Pancreas (tissue), 10 donors: Measurements from ENCODE around the gene CLIP2. TPM values are rescaled to one million over a fixed set of nuclear protein-coding genes. Genes with fewer than 3 reads are reported as not detected.
A peak's percentile ranks its signal among the peaks of the same experiment; 100 is the strongest.
"Not testable (repeated sequence)": the region's sequence is repeated elsewhere in the genome, so short reads cannot be mapped to it uniquely, and the experiment has no call there.

ENCODE experiments used
- ATAC-seq, 4 donors: fragments of 200-7000 bp; cut with Tn5 transposase; one replicate each; pipeline versions ENCODE4 v1.8.0 to v1.9.1; 2020; ENCODE audit warnings: mild to moderate bottlenecking in 4 of 4, moderate library complexity in 4 of 4
- DNase-seq, 6 donors: peaks; one replicate each; pipeline ENCODE4 v3.0.0-alpha.2; 2020
- FAIRE-seq: peaks from 2 replicates; lab custom pipeline; 2012; peaks lifted over from hg19 to GRCh38; lab: Jason Lieb, UNC
- H3K27ac ChIP-seq, 4 donors: fragments of 200-600 bp; sonication (generic); 1 replicate in 3 of 4; 2 replicates in 1 of 4; pipeline versions ENCODE4 v1.5.0 to v1.8.0; 2020
- H3K27me3 ChIP-seq, 4 donors: fragments of 200-600 bp; one replicate each; pipeline ENCODE4 v1.8.0; 2021
- H3K36me3 ChIP-seq, 3 donors: fragments of 200-600 bp; sonication (generic) in 1 of 3; one replicate each; pipeline versions ENCODE4 v1.5.0 to v1.8.0; 2020 to 2021
- H3K4me1 ChIP-seq, 3 donors: fragments of 200-600 bp; one replicate each; pipeline ENCODE4 v1.8.0; 2021
- H3K4me3 ChIP-seq, 4 donors: fragments of 200-600 bp; sonication (generic) in 2 of 4; one replicate each; pipeline versions ENCODE4 v1.5.0 to v1.8.0; 2020 to 2021
- H3K9me3 ChIP-seq, 4 donors: fragments of 200-600 bp; one replicate each; pipeline ENCODE4 v1.8.0; 2021
- WGBS, 2 donors: extraction: QIAGEN DNeasy Blood & Tissue Kit; methylation state at CpG; one replicate each; pipeline ENCODE4 v1.1.7; 2013; 5-methylcytosine and 5-hydroxymethylcytosine counted together
- intact Hi-C, 3 donors: fragments of 100-400 bp; cut with DNase I; formaldehyde crosslinking; loops; one replicate each; pipeline versions ENCODE4 v1.11.1 to v1.14.2; 2022
- polyA plus RNA-seq, 2 donors: library from polyadenylated mRNA; stranded (reverse); fragments of 200-250 nt; gene quantifications; one replicate each; pipeline ENCODE4 v1.2.3, GENCODE V29; 2013
- total RNA-seq, 6 donors: library from RNA; stranded (reverse); fragmentation: NEBNext Ultra II Directional in 4 of 6; extraction: Animal tissue kit (Norgen Biotek cat#: 25700) in 4 of 6; gene quantifications; one replicate each; pipeline versions ENCODE4 v1.2.1 to v1.2.4, GENCODE V29; 2021 to 2023
- TF ChIP-seq, protein P1 (sequence below), 4 donors: fragments of 200-600 bp; sonication (generic) in 3 of 4; IDR thresholded peaks; one replicate each; pipeline versions ENCODE4 v1.5.0 to v1.8.0; 2021; ENCODE audit warnings: antibody characterized with exemption in 4 of 4
- donor health status: healthy with polysubstance abuse.
- donor health status: DM: no; HTN: no; CAD: no; lungs with moderate emphysema.
- donor health status: DM: no; HTN: no; CAD: no.
- donor health status: control.
- donor health status: control.
- donor health status: Bipolar disorder and iron deficiency.
- donor health status: DM: yes; HTN: yes; CAD: no.
- donor health status: DM: no; HTN: no; CAD: no.
- donor health status: DM: no; HTN: no; CAD: no.
- donor health status: DM: yes; HTN: yes; CAD: no.

The CLIP2 gene
- total and polyA plus RNA-seq, 8 donors: 8.5 to 30.6 (median 20.8) TPM

DNA sequence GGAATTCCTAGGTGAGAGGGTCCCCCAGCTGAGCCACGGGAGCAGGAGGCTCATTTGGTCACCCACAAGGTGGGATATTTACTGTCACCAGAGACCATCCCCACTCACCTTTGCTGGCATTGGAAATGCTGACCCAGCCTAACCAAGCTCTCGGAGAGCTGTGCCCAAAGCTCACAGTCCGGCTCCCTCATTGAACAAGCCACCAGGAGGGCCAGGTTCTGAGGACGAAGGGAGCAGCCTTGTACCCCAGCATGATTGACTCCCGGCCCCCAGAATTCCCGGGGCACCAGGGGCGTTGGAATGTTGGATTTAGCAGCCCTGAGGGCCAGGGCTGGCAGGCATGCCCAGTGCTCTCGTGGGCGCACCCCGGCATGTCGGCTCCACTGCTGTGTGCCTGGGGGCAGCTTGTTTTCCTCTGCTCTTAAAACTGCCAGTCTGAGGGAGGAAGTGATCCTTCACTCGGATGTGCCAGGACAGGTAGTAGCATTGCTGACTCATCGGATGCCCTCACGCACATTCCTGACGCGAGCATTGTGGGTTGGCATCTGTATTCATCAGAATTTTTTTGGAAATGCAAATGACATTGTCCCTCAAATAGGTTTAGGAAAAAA, 23.3 kb downstream of the CLIP2 start:
- FAIRE-seq (no peak), DNase-seq (no peak), ATAC-seq (peak in 1 of 4 donors; percentile 38)
- Histone ChIP-seq H3K4me3 (no peak overlapping the region), H3K27me3 (no peaks in the 10 kb centered on the region), H3K9me3 (no peaks in the 10 kb centered on the region), H3K36me3 (peaks cover 0 to 1% (median 0%) of the 10 kb centered on the region in 3 donors), H3K4me1 (peaks cover 0 to 5% (median 5%) of the 10 kb centered on the region in 3 donors), H3K27ac (no peak overlapping the region)
- 87 to 89% methylated on average over 16 of the region's 16 CpGs for WGBS, 2 donors
- intact Hi-C loops: no loop called here
- TF ChIP-seq, protein P1, sequence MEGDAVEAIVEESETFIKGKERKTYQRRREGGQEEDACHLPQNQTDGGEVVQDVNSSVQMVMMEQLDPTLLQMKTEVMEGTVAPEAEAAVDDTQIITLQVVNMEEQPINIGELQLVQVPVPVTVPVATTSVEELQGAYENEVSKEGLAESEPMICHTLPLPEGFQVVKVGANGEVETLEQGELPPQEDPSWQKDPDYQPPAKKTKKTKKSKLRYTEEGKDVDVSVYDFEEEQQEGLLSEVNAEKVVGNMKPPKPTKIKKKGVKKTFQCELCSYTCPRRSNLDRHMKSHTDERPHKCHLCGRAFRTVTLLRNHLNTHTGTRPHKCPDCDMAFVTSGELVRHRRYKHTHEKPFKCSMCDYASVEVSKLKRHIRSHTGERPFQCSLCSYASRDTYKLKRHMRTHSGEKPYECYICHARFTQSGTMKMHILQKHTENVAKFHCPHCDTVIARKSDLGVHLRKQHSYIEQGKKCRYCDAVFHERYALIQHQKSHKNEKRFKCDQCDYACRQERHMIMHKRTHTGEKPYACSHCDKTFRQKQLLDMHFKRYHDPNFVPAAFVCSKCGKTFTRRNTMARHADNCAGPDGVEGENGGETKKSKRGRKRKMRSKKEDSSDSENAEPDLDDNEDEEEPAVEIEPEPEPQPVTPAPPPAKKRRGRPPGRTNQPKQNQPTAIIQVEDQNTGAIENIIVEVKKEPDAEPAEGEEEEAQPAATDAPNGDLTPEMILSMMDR (IDR thresholded peaks at IDR 0.05): no peak

DNA sequence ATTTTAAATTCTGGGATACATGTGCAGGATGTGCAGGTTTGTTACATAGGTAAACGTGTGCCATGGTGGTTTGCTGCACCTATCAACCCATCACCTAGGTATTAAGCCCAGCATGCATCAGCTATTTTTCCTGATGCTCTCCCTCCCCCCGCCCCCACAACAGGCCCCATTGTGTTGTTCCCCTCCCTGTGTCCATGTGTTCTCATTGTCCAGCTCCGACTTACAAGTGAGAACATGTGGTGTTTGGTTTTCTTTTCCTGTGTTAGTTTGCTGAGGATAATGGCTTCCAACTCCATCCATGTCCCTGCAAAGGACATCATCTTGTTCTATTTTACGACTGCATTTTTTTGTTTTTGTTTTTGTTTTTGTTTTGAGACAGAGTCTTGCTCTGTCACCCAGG, 26.7 kb downstream of the CLIP2 start:
- ATAC-seq, H3K4me1 ChIP-seq, H3K9me3 ChIP-seq, H3K27me3 ChIP-seq, FAIRE-seq, H3K36me3 ChIP-seq, intact Hi-C loops, DNase-seq, H3K4me3 ChIP-seq, H3K27ac ChIP-seq: not testable (repeated sequence)
- 84 to 86% methylated on average over 4 of the region's 4 CpGs for whole genome bisulfite sequencing, 2 donors

DNA sequence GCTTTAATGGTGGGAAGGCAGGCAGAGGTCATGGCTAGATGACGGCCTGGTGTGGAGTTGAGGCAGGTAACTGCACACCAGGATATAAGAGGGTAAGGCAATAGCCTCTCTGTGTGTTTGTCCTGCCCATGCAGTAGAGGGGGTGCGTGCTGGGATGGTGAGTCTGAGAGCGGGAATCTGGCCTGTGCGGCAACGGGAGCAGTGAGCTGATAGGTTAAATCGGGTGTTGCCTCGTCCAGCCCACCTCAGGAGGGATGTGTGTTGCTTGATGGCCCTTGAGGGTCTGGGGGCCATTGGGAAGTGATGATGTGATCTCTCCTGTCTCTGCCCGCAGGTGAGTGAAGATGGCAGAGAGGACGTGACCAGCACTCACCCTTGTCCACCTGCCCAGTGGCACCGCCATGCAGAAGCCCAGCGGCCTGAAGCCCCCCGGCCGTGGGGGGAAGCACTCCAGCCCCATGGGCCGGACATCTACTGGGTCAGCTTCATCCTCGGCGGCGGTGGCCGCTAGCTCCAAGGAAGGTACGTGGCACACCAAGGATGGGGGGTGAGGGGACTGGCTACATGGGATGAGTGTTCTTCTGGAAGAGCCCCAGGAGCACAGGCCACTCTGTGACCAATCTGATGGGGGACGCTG, 28.1 kb downstream of the CLIP2 start:
- ATAC-seq (no peak), FAIRE-seq (no peak), DNase-seq (no peak)
- no peaks in the 10 kb centered on the region for H3K4me1 ChIP-seq
- TF ChIP-seq, protein P1 (IDR thresholded peaks at IDR 0.05): no peak
- intact Hi-C loops: no loop called here
- H3K27me3 ChIP-seq: no peaks in the 10 kb centered on the region
- H3K4me3 ChIP-seq: no peak overlapping the region
- H3K27ac ChIP-seq: no peak overlapping the region
- WGBS, 2 donors: 94 to 95% methylated on average over 20 of the region's 20 CpGs
- H3K9me3 ChIP-seq: no peaks in the 10 kb centered on the region
- H3K36me3 ChIP-seq: peaks cover 0 to 5% (median 0%) of the 10 kb centered on the region in 3 donors

DNA sequence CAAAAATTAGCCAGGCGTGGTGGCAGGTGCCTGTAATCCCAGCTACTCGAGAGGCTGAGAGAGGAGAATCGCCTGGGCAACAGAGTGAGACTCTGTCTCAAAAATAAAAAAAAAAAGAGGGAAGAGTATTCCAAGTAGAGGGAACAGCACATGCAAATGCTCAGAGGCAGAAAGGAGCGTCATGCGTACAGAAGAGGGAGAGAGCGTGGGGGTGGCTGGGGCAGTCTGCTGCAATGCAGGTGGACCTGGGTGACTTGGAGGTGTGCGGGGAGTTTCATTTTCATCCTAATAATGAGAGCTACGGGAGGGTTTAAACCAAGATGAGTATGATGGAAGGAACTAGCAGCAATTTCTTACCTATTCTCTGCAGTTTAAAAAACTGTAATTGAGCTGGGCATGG, 28.8 kb downstream of the CLIP2 start:
- 96% methylated on average over 8 of the region's 8 CpGs for WGBS, 2 donors
- intact Hi-C loops: no loop called here
- Histone ChIP-seq H3K36me3 (peaks cover 0 to 5% (median 0%) of the 10 kb centered on the region in 3 donors), H3K27me3 (no peaks in the 10 kb centered on the region), H3K4me1 (no peaks in the 10 kb centered on the region), H3K4me3 (no peak overlapping the region), H3K9me3 (no peaks in the 10 kb centered on the region), H3K27ac (no peak overlapping the region)
- ATAC-seq (no peak), DNase-seq (no peak), FAIRE-seq (no peak)
- TF ChIP-seq, protein P1 (IDR thresholded peaks at IDR 0.05): no peak

DNA sequence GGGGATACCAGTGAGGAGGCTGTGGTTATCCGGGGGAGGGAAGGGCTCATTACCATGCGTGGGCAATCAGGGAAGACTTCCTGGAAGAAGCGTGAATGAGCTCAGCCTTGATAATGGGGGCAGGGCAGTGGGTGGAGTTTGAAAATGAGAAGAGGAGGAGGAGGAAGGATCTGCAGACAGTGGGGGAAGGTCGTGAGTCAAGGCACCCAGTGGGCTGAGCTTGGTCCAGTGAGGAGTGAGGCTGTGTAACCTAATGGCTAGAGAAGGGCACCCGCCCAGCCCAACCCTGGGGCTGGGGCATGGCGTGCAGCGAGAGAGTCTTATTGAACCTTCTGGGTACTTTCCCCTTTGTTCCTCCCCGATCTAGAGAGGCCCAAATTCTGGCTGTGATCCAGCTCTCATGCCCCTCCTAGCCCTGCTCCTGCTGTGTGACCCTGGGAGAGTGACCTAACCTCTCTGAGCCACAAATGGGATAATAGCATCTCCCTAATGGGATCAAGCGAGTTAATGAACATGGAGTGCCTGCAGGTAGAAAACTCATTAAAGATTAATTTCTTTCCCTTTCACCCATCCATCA, 31.5 kb downstream of the CLIP2 start:
- FAIRE-seq: no peak
- peaks cover 0 to 5% (median 0%) of the 10 kb centered on the region in 3 donors for H3K36me3 ChIP-seq
- intact Hi-C loops: no loop called here

DNA sequence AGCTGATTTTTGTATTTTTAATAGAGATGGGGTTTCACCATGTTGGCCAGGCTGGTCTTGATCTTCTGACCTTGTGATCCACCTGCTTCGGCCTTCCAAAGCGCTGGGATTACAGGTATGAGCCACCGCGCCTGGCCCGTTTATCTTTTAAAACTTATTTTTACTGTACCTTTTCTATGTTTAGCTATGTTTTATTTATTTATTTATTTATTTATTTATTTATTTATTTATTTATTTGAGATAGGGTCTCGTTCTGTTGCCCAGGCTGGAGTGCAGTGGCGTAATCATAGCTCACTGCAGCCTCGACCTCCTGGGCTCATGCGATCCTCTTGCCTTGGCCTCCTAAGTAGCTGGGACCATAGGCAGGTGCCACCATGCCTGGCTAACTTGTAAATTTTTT, 33.7 kb downstream of the CLIP2 start:
- H3K27me3 ChIP-seq, DNase-seq, H3K9me3 ChIP-seq, H3K27ac ChIP-seq, ATAC-seq, intact Hi-C loops, H3K4me3 ChIP-seq, FAIRE-seq, H3K36me3 ChIP-seq, H3K4me1 ChIP-seq: not testable (repeated sequence)
- 94 to 95% methylated on average over 9 of the region's 9 CpGs for WGBS, 2 donors

More for the DNA sequence above, 31.5 kb downstream of the CLIP2 start:
- Histone ChIP-seq H3K4me3 (no peak overlapping the region), H3K9me3 (no peaks in the 10 kb centered on the region), H3K4me1 (peaks cover 0 to 4% (median 0%) of the 10 kb centered on the region in 3 donors), H3K27me3 (no peaks in the 10 kb centered on the region), H3K27ac (no peak overlapping the region)
- TF ChIP-seq, protein P1 (IDR thresholded peaks at IDR 0.05): no peak
- 81% methylated on average over 9 of the region's 9 CpGs for WGBS, 2 donors
- DNase-seq (no peak), ATAC-seq (no peak)
